SH-SY5Y (cell line): ENCODE data around the gene ZMIZ2.

Experiments used
- GATA2 ChIP-seq: IDR thresholded peaks from 2 replicates; pipeline ENCODE4 v1.6.1; 2011; ENCODE audit warnings: mild to moderate bottlenecking, low read depth, low read length
- GATA3 ChIP-seq: IDR thresholded peaks from 2 replicates; pipeline ENCODE4 v1.6.1; 2011; ENCODE audit warnings: low read depth, mild to moderate bottlenecking, low read length, moderate library complexity

DNA sequence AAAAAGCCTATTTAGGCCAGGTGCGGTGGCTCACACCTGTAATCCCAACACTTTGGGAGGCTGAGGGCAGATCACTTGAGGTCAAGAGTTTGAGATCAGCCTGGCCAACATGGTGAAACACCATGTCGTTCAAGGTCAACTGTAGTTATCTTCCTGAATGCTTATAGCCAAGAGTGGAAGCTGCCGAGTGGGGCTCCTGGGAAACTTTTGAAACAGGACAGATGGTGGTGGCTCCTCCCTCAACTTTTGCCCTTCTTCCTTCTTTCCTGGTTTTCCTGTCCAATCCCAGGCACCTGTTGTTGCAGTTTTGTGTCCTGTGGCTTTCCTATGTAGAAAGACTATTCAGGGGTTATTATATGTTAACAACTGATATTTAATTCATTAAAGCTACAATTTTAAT lies 39.1 kb downstream of the ZMIZ2 start:
- no peak for TF ChIP-seq GATA2
- TF ChIP-seq GATA3: no peak
